Testis (tissue), 2 donors: Measurements from ENCODE around the gene DEPDC5.

ENCODE experiments used
- POLR2A ChIP-seq: fragments of 450-650 bp; IDR thresholded peaks from one replicate; pipeline ENCODE4 v1.6.1; 2017; ENCODE audit warnings: antibody characterized with exemption, mild to moderate bottlenecking, moderate library complexity
- TF ChIP-seq, protein P1 (sequence below), 3 experiments: fragments of 450-650 bp in 2 of 3; fragments of 200-600 bp in 1 of 3; sonication (generic) in 1 of 3; IDR thresholded peaks; one replicate each; pipeline ENCODE4 v1.5.1; 2016 to 2019; ENCODE audit warnings: antibody characterized with exemption in 3 of 3, mild to moderate bottlenecking in 2 of 3, moderate library complexity in 1 of 3

DNA sequence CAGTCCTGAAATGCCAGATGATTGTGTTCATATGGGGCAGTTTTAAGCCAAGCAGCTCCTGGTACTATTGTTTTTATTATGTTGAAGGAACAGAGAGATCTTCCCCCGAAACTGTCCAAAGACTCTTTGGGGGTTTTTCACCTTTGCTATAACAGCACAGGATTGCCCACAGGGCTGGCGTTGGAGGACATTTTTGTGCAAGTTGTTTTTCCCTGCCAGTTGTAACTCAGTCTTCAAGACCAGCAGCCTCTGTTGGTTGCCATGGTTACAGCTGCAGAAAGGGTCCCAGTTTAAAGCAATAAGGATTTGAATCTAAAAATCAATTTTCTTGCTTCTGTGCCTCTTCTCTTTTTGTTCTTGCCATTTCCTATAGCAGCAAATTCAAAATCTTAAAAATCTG is 145.1 kb downstream of the DEPDC5 start:
- TF ChIP-seq, protein P1, sequence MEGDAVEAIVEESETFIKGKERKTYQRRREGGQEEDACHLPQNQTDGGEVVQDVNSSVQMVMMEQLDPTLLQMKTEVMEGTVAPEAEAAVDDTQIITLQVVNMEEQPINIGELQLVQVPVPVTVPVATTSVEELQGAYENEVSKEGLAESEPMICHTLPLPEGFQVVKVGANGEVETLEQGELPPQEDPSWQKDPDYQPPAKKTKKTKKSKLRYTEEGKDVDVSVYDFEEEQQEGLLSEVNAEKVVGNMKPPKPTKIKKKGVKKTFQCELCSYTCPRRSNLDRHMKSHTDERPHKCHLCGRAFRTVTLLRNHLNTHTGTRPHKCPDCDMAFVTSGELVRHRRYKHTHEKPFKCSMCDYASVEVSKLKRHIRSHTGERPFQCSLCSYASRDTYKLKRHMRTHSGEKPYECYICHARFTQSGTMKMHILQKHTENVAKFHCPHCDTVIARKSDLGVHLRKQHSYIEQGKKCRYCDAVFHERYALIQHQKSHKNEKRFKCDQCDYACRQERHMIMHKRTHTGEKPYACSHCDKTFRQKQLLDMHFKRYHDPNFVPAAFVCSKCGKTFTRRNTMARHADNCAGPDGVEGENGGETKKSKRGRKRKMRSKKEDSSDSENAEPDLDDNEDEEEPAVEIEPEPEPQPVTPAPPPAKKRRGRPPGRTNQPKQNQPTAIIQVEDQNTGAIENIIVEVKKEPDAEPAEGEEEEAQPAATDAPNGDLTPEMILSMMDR (IDR thresholded peaks at IDR 0.05), result no peak
- no peak for TF ChIP-seq POLR2A
